ENCODE results near the gene UGT1A3.

UGT1A3 gene

DNA sequence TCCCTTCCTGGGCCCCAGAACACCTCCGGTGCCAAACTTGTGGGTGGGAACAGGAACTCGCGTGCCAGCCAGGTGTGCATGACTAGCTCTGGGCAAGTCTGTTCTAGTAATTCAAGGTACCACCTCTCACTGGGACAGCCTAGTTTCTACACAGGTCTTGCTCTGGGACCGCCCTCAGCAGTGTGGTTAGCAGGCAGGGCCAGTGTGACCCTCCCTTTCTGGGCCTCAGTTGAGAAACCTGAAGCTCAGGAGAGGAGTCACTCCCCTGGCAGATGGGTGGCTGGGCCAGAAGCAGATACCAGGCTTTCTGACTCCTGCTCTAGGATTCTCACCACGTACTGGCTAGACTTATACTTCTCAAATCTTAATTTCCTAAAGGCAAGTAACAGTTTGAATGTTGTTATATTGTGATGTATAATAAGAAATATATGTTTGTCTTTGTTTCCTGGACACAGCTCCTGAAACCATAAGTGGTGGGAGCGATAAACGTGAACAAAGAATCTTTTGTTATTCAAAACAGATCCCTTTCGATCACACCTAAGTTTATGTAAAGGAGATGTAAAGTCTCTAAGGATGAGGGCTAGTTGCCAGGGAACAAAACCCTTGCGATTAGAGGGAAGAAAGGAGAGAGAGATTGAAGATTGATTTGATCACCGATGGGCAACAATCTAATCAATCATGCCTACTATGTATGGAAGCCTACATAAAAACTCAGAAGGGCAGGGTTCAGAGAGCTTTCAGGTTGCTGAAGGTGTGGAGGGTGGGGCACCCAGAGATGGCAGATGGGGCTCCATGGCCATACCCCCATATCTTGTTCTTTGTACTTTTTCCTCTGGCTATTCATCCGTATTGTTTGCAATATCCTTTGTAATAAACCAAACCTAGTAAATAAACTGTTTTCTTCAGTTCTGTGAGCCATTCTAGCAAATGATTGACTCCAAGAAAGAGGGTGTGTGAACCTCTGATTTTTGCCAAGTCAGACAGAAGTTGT, 37.1 kb upstream of the UGT1A3 start:
- H3K4me2 ChIP-seq (ENCODE audit: low read depth, low read length, poor library complexity, severe bottlenecking): no peak overlapping the region
- H3F3A ChIP-seq (ENCODE audit: insufficient read depth): no peaks in the 10 kb centered on the region
- H3K79me2 ChIP-seq (ENCODE audit: insufficient read depth, low read length): no peaks in the 10 kb centered on the region
- no peaks in the 10 kb centered on the region for H3K9me2 ChIP-seq (replicated peaks; ENCODE audit: insufficient read depth, low read length)
- H3K4me3 ChIP-seq (ENCODE audit: insufficient read depth, low read length, poor library complexity, severe bottlenecking): no peak overlapping the region
- no peaks in the 10 kb centered on the region for H3K9me3 ChIP-seq (ENCODE audit: insufficient read depth, low read length)
- H4K20me1 ChIP-seq (ENCODE audit: low read depth, low read length): no peaks in the 10 kb centered on the region
- H3K27ac ChIP-seq (ENCODE audit: low read depth, low read length): no peak overlapping the region
- TF ChIP-seq EZH2phosphoT487 (conservative IDR thresholded peaks at IDR 0.05; ENCODE audit: low read length): no peak
- TF ChIP-seq, protein P1, sequence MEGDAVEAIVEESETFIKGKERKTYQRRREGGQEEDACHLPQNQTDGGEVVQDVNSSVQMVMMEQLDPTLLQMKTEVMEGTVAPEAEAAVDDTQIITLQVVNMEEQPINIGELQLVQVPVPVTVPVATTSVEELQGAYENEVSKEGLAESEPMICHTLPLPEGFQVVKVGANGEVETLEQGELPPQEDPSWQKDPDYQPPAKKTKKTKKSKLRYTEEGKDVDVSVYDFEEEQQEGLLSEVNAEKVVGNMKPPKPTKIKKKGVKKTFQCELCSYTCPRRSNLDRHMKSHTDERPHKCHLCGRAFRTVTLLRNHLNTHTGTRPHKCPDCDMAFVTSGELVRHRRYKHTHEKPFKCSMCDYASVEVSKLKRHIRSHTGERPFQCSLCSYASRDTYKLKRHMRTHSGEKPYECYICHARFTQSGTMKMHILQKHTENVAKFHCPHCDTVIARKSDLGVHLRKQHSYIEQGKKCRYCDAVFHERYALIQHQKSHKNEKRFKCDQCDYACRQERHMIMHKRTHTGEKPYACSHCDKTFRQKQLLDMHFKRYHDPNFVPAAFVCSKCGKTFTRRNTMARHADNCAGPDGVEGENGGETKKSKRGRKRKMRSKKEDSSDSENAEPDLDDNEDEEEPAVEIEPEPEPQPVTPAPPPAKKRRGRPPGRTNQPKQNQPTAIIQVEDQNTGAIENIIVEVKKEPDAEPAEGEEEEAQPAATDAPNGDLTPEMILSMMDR (IDR thresholded peaks at IDR 0.05; ENCODE audit: insufficient read depth, low read length, poor library complexity, severe bottlenecking): no peak
- H3K36me3 ChIP-seq (ENCODE audit: low read length): no peaks in the 10 kb centered on the region
- no peak overlapping the region for H3K9ac ChIP-seq (ENCODE audit: low read length)
- H3K27me3 ChIP-seq (ENCODE audit: low read length): no peaks in the 10 kb centered on the region
- no peak overlapping the region for H2AFZ ChIP-seq (ENCODE audit: low read depth, low read length, severe bottlenecking)

DNA sequence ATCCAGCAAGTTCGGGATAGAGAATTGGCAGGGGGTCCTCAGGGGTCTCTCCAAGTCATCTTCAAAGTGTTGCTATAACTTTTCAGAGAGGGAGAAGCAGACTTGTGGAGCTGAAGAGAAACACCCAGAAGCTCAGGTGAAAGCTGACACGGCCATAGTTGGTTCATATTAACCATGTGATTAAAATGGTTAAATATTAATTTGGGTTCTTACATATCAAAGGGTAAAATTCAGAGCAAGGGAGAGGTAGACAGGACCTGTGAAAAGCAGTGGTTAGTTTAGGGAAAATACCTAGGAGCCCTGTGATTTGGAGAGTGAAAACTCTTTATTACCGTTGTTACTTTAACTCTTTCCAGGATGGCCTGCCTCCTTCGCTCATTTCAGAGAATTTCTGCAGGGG, 36.2 kb upstream of the UGT1A3 start, which contains the start of gene UGT1A6:
Gene UGT1A6 (plus strand): TSS at position 243 of the 400 bp plus-strand sequence. CDS start 115 bp downstream, at position 358.
- no peaks in the 10 kb centered on the region for H4K20me1 ChIP-seq (ENCODE audit: low read depth, low read length)
- no peaks in the 10 kb centered on the region for H3K9me3 ChIP-seq (ENCODE audit: insufficient read depth, low read length)
- H3K27me3 ChIP-seq (ENCODE audit: low read length): no peaks in the 10 kb centered on the region
- no peak within 1 kb of the TSS for H3K4me3 ChIP-seq (ENCODE audit: insufficient read depth, low read length, poor library complexity, severe bottlenecking)
- no peak within 1 kb of the TSS for H3K9ac ChIP-seq (ENCODE audit: low read length)
- H3K36me3 ChIP-seq (ENCODE audit: low read length): no peaks in the 10 kb centered on the region
- no peak within 1 kb of the TSS for H2AFZ ChIP-seq (ENCODE audit: low read depth, low read length, severe bottlenecking)
- H3K9me2 ChIP-seq (replicated peaks; ENCODE audit: insufficient read depth, low read length): no peaks in the 10 kb centered on the region
- H3K79me2 ChIP-seq (ENCODE audit: insufficient read depth, low read length): no peaks in the 10 kb centered on the region
- TF ChIP-seq EZH2phosphoT487 (conservative IDR thresholded peaks at IDR 0.05; ENCODE audit: low read length): no peak
- TF ChIP-seq, protein P1 (IDR thresholded peaks at IDR 0.05; ENCODE audit: insufficient read depth, low read length, poor library complexity, severe bottlenecking): no peak
- H3F3A ChIP-seq (ENCODE audit: insufficient read depth): no peaks in the 10 kb centered on the region
- no peak within 1 kb of the TSS for H3K4me2 ChIP-seq (ENCODE audit: low read depth, low read length, poor library complexity, severe bottlenecking)
- H3K27ac ChIP-seq (ENCODE audit: low read depth, low read length): no peak within 1 kb of the TSS

DNA sequence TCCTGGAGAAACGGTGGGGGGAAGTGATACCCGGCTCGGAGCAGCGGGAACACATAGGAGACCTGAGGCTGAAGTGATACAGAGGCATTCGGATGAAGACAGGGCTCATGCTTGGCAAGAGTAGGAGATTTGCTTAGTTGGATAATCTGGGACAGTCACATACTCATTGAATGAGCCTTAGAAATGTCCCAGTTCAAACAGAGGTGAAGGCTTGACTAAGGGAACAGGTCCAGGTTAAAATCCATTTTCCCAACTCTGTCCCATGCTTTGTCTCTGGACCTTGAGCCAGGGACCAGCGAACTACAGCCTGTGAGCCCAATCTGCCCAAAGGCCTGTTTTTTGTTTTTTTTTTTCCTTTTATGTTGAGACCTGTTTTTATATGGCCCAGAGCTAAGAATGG, 34.9 kb upstream of the UGT1A3 start:
- no peak overlapping the region for H2AFZ ChIP-seq (ENCODE audit: low read depth, low read length, severe bottlenecking)
- H3K9me3 ChIP-seq (ENCODE audit: insufficient read depth, low read length): no peaks in the 10 kb centered on the region
- no peak overlapping the region for H3K4me2 ChIP-seq (ENCODE audit: low read depth, low read length, poor library complexity, severe bottlenecking)
- no peak overlapping the region for H3K4me3 ChIP-seq (ENCODE audit: insufficient read depth, low read length, poor library complexity, severe bottlenecking)
- H3K9me2 ChIP-seq (replicated peaks; ENCODE audit: insufficient read depth, low read length): no peaks in the 10 kb centered on the region
- H3K79me2 ChIP-seq (ENCODE audit: insufficient read depth, low read length): no peaks in the 10 kb centered on the region
- H3K9ac ChIP-seq (ENCODE audit: low read length): no peak overlapping the region
- no peaks in the 10 kb centered on the region for H3K27me3 ChIP-seq (ENCODE audit: low read length)
- H3K27ac ChIP-seq (ENCODE audit: low read depth, low read length): no peak overlapping the region
- no peak for TF ChIP-seq EZH2phosphoT487 (conservative IDR thresholded peaks at IDR 0.05; ENCODE audit: low read length)
- TF ChIP-seq, protein P1 (IDR thresholded peaks at IDR 0.05; ENCODE audit: insufficient read depth, low read length, poor library complexity, severe bottlenecking): no peak
- H4K20me1 ChIP-seq (ENCODE audit: low read depth, low read length): no peaks in the 10 kb centered on the region
- no peaks in the 10 kb centered on the region for H3K36me3 ChIP-seq (ENCODE audit: low read length)
- H3F3A ChIP-seq (ENCODE audit: insufficient read depth): no peaks in the 10 kb centered on the region
